PC-3 (cell line): ENCODE measurements around the gene ASF1B. TPM values are rescaled to one million over a fixed set of nuclear protein-coding genes. Genes with fewer than 3 reads are reported as not detected.

Source experiments
- ATAC-seq: fragments of 200-7000 bp; cut with Tn5 transposase; 2 replicates; pipeline ENCODE4 v1.9.1; 2020; ENCODE audit warnings: mild to moderate bottlenecking, moderate library complexity
- BruUV-seq: library from RNA; stranded (reverse); fragments of 400-500 nt; replicated peaks from 2 replicates; lab custom pipeline; 2021; lab: Mats Ljungman, UMichigan
- CTCF ChIA-PET: fragments of 300-600 bp; sonication (Branson Sonifier 250); formaldehyde crosslinking; loops from one replicate; lab custom pipeline; 2022; ENCODE audit warnings: antibody characterized with exemption; lab: Charles Lee
- POLR2A ChIA-PET: fragments of 300-600 bp; sonication (Branson Sonifier 250); formaldehyde crosslinking; loops from one replicate; lab custom pipeline; 2022; ENCODE audit warnings: antibody characterized with exemption; ENCODE audit not compliant: unreplicated experiment; lab: Charles Lee
- DNase-seq: peaks from one replicate; pipeline ENCODE4 v3.0.0-alpha.2; 2015
- H2AFZ ChIP-seq: fragments of 300-600 bp; sonication (generic); 2 replicates; pipeline ENCODE4 v1.6.0; 2016; ENCODE audit warnings: antibody characterized with exemption, low read length
- H3F3A ChIP-seq: fragments of 300-600 bp; sonication (generic); one replicate; pipeline ENCODE4 v1.6.0; 2017; ENCODE audit warnings: antibody characterized with exemption, low read length, control low read depth, mild to moderate bottlenecking; ENCODE audit not compliant: unreplicated experiment
- H3K27ac ChIP-seq: fragments of 300-600 bp; sonication (generic); 2 replicates; pipeline ENCODE4 v1.5.1; 2016; ENCODE audit warnings: mild to moderate bottlenecking, low read length
- H3K27me3 ChIP-seq: fragments of 300-600 bp; sonication (generic); 2 replicates; pipeline ENCODE4 v1.6.1; 2016; ENCODE audit warnings: low read length, mixed read lengths
- H3K36me3 ChIP-seq: fragments of 300-600 bp; sonication (generic); 2 replicates; pipeline ENCODE4 v1.6.1; 2016; ENCODE audit warnings: low read depth, mixed run types, low read length, mixed read lengths
- H3K4me1 ChIP-seq: fragments of 300-600 bp; sonication (generic); 2 replicates; pipeline ENCODE4 v1.5.1; 2016; ENCODE audit warnings: low read length; ENCODE audit not compliant: insufficient read depth
- H3K4me2 ChIP-seq: fragments of 300-600 bp; sonication (generic); 2 replicates; pipeline ENCODE4 v1.6.0; 2016; ENCODE audit warnings: low read length
- H3K4me3 ChIP-seq: fragments of 300-600 bp; sonication (generic); 2 replicates; pipeline ENCODE4 v1.5.1; 2016; ENCODE audit warnings: mild to moderate bottlenecking, low read length, mixed read lengths
- H3K79me2 ChIP-seq: fragments of 300-600 bp; sonication (generic); 2 replicates; pipeline ENCODE4 v1.6.1; 2017; ENCODE audit warnings: low read length, mixed read lengths
- H3K9ac ChIP-seq: fragments of 300-600 bp; sonication (generic); 2 replicates; pipeline ENCODE4 v1.6.0; 2016; ENCODE audit warnings: mild to moderate bottlenecking, low read length
- H3K9me2 ChIP-seq: fragments of 300-600 bp; sonication (generic); replicated peaks from 2 replicates; pipeline ENCODE4 v1.6.1; 2016; ENCODE audit warnings: mixed run types, low read length, mixed read lengths
- H3K9me3 ChIP-seq: fragments of 300-600 bp; sonication (generic); 2 replicates; pipeline ENCODE4 v1.6.1; 2016; ENCODE audit warnings: low read length, mixed read lengths
- H4K20me1 ChIP-seq: fragments of 300-600 bp; sonication (generic); 2 replicates; pipeline ENCODE4 v1.6.1; 2016; ENCODE audit warnings: low read length, mixed read lengths
- CTCF ChIP-seq: fragments of 300-600 bp; sonication (generic); conservative IDR thresholded peaks from 2 replicates; pipeline ENCODE4 v1.5.1; 2017; ENCODE audit warnings: antibody characterized with exemption, low read depth, mild to moderate bottlenecking, low read length
- EZH2 ChIP-seq: fragments of 300-600 bp; sonication (generic); IDR thresholded peaks from one replicate; pipeline ENCODE4 v1.6.1; 2017; ENCODE audit warnings: antibody characterized with exemption, mild to moderate bottlenecking, low read length; ENCODE audit not compliant: unreplicated experiment
- EZH2phosphoT487 ChIP-seq: fragments of 300-600 bp; sonication (generic); IDR thresholded peaks from 2 replicates; pipeline ENCODE4 v1.6.1; 2018; ENCODE audit warnings: mild to moderate bottlenecking, antibody characterized with exemption, low read length, borderline replicate concordance
- intact Hi-C: fragments of 100-400 bp; cut with micrococcal nuclease; formaldehyde crosslinking; loops from 2 replicates; pipeline ENCODE4 v1.9.0; 2023
- total RNA-seq: library from RNA; depleted of rRNA; stranded (reverse); fragments of >200 nt; gene quantifications from 2 replicates; pipeline ENCODE4 v1.2.3, GENCODE V29; 2014

Gene ASF1B
- total RNA-seq, 1 experiment from 2014 or later = 84.7 TPM

- H3K4me1 ChIP-seq = no peaks in the 10 kb centered on the region
- no peaks in the 10 kb centered on the region for H3F3A ChIP-seq
- H3K27ac ChIP-seq = no peak overlapping the region
- H3K36me3 ChIP-seq = peaks cover 18% of the 10 kb centered on the region
- H3K9me3 ChIP-seq = no peaks in the 10 kb centered on the region
- no peaks in the 10 kb centered on the region for H3K27me3 ChIP-seq
- POLR2A ChIA-PET = no interaction called here
- no peak for TF ChIP-seq EZH2
- CTCF ChIA-PET = no interaction called here
- intact Hi-C loops = no loop called here
- H3K4me2 ChIP-seq = no peak overlapping the region
- ATAC-seq (no peak), DNase-seq (no peak)
- BruUV-seq = no TSS peak
- no peak overlapping the region for H3K4me3 ChIP-seq
- no peaks in the 10 kb centered on the region for H4K20me1 ChIP-seq
- H2AFZ ChIP-seq = no peak overlapping the region
- H3K9ac ChIP-seq = no peak overlapping the region
- no peaks in the 10 kb centered on the region for H3K79me2 ChIP-seq
- H3K9me2 ChIP-seq = no peaks in the 10 kb centered on the region
Measured at GRCh38 chr19:14166999-14167575, 30.7 kb upstream of the ASF1B start.

- no peaks in the 10 kb centered on the region for H3F3A ChIP-seq
- peaks cover 18% of the 10 kb centered on the region for H3K36me3 ChIP-seq
- H3K4me2 ChIP-seq = no peak overlapping the region
- H3K9ac ChIP-seq = no peak overlapping the region
- ChIA-PET POLR2A (no interaction called here), CTCF (interaction anchor here (0.7 kb wide), 1 partner anchor 107 kb away, joined by 11 read pairs; no protein-coding TSS in a partner anchor)
- no peak for DNase-seq
- no peak for ATAC-seq
- no peaks in the 10 kb centered on the region for H3K27me3 ChIP-seq
- no peak overlapping the region for H3K4me3 ChIP-seq
- TF ChIP-seq EZH2phosphoT487 (no peak), CTCF (no peak), EZH2 (no peak)
- H3K27ac ChIP-seq = no peak overlapping the region
- no peak overlapping the region for H2AFZ ChIP-seq
- no TSS peak for BruUV-seq
- no peaks in the 10 kb centered on the region for H3K79me2 ChIP-seq
- no peaks in the 10 kb centered on the region for H3K4me1 ChIP-seq
- H3K9me2 ChIP-seq = no peaks in the 10 kb centered on the region
- H3K9me3 ChIP-seq = no peaks in the 10 kb centered on the region
- no peaks in the 10 kb centered on the region for H4K20me1 ChIP-seq
- intact Hi-C loops = no loop called here
Measured at GRCh38 chr19:14165990-14166830, 29.8 kb upstream of the ASF1B start.

GRCh38 chr19:14164724-14165493, 28.5 kb upstream of the ASF1B start:
- no peak overlapping the region for H3K9ac ChIP-seq
- TF ChIP-seq EZH2phosphoT487 (no peak), EZH2 (no peak), CTCF (no peak)
- no peak overlapping the region for H3K27ac ChIP-seq
- intact Hi-C loops = no loop called here
- no peaks in the 10 kb centered on the region for H3K9me2 ChIP-seq
- peaks cover 8% of the 10 kb centered on the region; the same call in 1 of the 2 replicates for H3K36me3 ChIP-seq
- no peak for ATAC-seq
- no peak overlapping the region for H2AFZ ChIP-seq
- CTCF ChIA-PET = no interaction called here
- H3K79me2 ChIP-seq = no peaks in the 10 kb centered on the region
- BruUV-seq = no TSS peak
- H4K20me1 ChIP-seq = no peaks in the 10 kb centered on the region
- DNase-seq = no peak
- no peak overlapping the region for H3K4me3 ChIP-seq
- no peaks in the 10 kb centered on the region for H3F3A ChIP-seq
- POLR2A ChIA-PET = no interaction called here
- no peaks in the 10 kb centered on the region for H3K27me3 ChIP-seq
- no peaks in the 10 kb centered on the region for H3K9me3 ChIP-seq
- no peak overlapping the region for H3K4me2 ChIP-seq
- no peaks in the 10 kb centered on the region for H3K4me1 ChIP-seq
